ENCODE measurements around the gene SFMBT2.
"Not testable (repeated sequence)": the region's sequence is repeated elsewhere in the genome, so short reads cannot be mapped to it uniquely, and the experiment has no call there.

Gene SFMBT2

DNA sequence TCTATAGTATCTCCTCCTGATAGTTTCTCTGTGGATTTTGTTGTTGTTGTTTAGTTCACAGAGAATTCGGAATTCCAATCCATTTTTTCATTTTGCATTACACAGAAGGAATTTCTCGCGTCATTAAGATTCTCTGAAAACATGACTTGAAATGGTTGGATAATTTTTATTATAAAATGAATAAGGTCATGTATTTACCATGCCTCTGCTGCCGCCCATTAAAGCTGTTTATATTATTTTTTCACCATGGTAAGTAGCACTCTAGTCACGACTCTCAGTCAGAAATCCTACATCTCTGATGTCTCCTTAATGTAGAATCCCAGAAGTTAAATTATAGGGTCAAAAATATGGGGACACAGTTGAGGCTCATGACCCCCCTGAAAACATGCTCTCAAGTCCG, 19.1 kb downstream of the SFMBT2 start:
- no peak for DNase-seq (ENCODE audit: low read depth)
- H3K4me3 ChIP-seq (replicated peaks; ENCODE audit: low read depth, low read length): no peak overlapping the region
- TF ChIP-seq, protein P1, sequence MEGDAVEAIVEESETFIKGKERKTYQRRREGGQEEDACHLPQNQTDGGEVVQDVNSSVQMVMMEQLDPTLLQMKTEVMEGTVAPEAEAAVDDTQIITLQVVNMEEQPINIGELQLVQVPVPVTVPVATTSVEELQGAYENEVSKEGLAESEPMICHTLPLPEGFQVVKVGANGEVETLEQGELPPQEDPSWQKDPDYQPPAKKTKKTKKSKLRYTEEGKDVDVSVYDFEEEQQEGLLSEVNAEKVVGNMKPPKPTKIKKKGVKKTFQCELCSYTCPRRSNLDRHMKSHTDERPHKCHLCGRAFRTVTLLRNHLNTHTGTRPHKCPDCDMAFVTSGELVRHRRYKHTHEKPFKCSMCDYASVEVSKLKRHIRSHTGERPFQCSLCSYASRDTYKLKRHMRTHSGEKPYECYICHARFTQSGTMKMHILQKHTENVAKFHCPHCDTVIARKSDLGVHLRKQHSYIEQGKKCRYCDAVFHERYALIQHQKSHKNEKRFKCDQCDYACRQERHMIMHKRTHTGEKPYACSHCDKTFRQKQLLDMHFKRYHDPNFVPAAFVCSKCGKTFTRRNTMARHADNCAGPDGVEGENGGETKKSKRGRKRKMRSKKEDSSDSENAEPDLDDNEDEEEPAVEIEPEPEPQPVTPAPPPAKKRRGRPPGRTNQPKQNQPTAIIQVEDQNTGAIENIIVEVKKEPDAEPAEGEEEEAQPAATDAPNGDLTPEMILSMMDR (IDR thresholded peaks at IDR 0.05; ENCODE audit: low read length, missing control alignments): no peak

DNA sequence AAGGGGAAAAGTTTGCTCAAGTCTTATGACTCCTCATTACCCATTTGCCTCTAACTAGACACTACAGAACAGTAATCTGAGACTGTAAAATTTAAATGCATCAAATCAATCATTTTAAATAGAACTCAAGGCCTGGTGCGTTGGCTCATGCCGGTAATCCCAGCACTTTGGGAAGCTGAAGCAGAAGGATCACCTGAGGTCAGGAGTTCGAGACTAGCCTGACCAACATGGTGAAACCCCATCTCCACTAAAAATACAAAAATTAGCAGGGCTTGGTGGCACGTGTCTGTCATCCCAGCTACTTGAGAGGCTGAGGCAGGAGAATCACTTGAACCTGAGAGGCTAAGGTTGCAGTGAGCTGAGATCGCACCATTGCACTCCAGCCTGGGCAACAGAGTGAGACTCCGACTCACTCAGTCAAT, 20.1 kb downstream of the SFMBT2 start:
- not testable (repeated sequence) for H3K4me3 ChIP-seq (replicated peaks; ENCODE audit: low read depth, low read length); DNase-seq (ENCODE audit: low read depth)

DNA sequence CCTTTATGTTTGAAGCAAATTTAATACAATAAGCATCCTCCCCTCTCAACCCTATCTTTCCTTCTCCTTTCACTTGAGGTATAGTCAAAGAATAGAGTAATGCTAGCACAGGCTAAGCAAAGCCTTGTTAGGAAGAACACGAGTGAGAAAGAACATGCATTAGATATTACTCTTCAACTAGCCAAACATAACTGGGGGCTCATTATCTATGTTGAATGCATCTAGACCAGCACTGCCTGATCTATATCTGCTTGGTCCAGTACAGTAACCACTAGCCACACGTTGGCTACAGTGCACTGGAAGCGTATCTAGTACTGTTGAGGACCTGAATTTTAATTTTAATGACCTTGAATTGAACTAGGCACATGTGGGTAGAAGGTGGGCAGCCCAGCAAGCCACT, 21.0 kb downstream of the SFMBT2 start:
- H3K4me3 ChIP-seq (replicated peaks; ENCODE audit: low read depth, low read length): no peak overlapping the region
- TF ChIP-seq, protein P1 (IDR thresholded peaks at IDR 0.05; ENCODE audit: low read length, missing control alignments): no peak

DNA sequence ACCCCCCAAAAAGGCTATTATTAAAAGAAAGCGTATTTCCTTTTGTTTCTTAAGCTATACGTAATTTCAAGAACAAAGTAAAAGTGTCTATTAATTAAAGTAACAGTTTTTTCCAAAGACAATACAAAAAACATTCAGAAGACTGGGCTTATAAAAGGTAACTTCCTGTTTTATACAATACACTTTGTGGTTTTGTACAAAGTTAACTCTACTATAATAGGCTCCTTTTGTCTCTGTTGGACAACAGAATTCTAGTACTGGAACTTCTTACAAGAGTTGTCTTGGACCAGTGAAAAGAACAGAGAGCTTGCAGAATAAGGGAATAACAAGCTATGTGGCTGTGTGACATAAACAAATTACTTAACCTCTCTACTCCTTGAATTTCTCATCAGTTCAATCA, 21.5 kb downstream of the SFMBT2 start:
- no peak for DNase-seq (ENCODE audit: low read depth)
- TF ChIP-seq, protein P1 (IDR thresholded peaks at IDR 0.05; ENCODE audit: low read length, missing control alignments): no peak
- no peak overlapping the region for H3K4me3 ChIP-seq (replicated peaks; ENCODE audit: low read depth, low read length)

More for the DNA sequence above, 21.0 kb downstream of the SFMBT2 start:
- no peak for DNase-seq (ENCODE audit: low read depth)

DNA sequence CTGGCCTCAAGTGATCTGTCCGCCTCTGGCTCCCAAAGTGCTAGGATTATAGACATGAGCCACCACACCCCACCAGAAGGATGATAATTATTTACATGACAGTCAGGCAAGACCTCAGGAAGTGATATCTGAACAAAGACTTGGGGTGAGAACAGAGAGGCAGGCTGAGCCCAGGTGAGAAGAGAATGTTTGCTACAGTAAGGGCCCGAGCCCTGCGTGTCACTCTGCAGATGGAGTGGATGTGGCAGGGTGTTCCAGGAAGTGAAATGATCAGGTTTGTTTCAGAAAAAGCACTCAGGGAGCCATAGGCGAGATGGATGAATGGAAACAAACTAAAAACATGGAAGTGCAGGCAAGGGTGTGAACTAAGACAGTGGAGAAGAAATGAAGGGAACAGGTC, 22.2 kb downstream of the SFMBT2 start:
- TF ChIP-seq, protein P1 (IDR thresholded peaks at IDR 0.05; ENCODE audit: low read length, missing control alignments): no peak
- DNase-seq (ENCODE audit: low read depth): no peak
- H3K4me3 ChIP-seq (replicated peaks; ENCODE audit: low read depth, low read length): no peak overlapping the region

DNA sequence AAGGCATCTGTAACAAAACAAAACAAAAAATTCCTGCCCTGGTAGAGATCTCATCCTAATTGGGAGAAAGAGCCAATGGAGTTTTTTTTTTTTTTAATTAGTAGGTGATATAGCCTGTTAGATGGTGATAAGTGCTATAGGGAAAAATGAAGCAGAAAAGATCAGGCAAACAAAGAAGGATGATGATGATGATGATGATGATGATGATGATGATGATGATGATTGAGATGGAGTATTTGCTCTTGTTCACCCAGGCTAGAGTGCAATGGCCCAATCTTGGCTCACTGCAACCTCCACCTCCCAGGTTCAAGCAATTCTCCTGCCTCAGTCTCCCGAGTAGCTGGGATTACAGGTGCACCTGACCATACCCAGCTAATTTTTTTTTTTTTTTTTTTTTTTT, 22.7 kb downstream of the SFMBT2 start:
- not testable (repeated sequence) for H3K4me3 ChIP-seq (replicated peaks; ENCODE audit: low read depth, low read length); DNase-seq (ENCODE audit: low read depth)

DNA sequence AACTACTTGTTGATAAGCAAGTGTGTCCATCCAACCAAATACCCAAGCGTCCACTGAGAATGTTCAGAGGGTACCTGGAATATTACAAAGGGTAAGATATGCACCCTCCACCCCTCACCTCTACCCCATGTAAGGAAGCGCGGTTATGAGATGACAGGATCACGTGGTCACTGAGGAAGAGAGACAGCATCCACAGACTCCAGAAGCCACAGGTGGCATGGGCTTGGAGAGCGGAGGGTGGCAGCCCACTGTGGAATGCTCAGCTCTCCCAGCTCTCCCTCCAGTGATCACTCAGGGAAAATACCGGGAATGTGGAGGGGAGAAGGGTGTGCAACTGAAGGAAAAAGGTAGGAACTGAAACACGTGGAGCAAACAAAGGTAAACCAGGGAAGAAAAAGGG, 25.7 kb downstream of the SFMBT2 start:
- TF ChIP-seq, protein P1 (IDR thresholded peaks at IDR 0.05; ENCODE audit: low read length, missing control alignments): no peak
- no peak for DNase-seq (ENCODE audit: low read depth)
- H3K4me3 ChIP-seq (replicated peaks; ENCODE audit: low read depth, low read length): no peak overlapping the region

DNA sequence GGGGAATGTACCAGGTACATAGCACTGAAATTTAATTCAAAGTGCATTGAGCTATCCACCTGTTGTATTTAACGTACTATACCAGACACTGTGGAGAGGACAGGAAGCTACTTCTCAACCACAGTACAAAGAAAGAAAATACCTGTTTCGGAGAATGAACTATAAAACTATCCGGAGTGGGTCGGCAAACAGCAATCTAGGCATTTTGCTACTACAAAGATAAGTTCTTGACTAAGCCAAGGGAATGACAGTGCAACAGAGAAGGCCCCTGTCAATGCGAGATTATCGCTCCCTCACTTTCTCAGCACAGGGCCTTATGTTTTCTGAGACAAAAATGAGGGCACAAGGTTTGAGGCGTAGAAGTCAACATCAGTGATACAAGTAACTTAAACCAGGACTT, 27.4 kb downstream of the SFMBT2 start:
- TF ChIP-seq, protein P1 (IDR thresholded peaks at IDR 0.05; ENCODE audit: low read length, missing control alignments): no peak
- no peak for DNase-seq (ENCODE audit: low read depth)
- H3K4me3 ChIP-seq (replicated peaks; ENCODE audit: low read depth, low read length): no peak overlapping the region

Measured in fibroblast of pulmonary artery (primary cell).